NCI-H2196 (cell line): ENCODE results near the gene TMEM219.
"Not testable (repeated sequence)": the region's sequence is repeated elsewhere in the genome, so short reads cannot be mapped to it uniquely, and the experiment has no call there.

ENCODE experiments used
- DNase-seq: peaks from one replicate; lab custom pipeline; 2025; ENCODE audit not compliant: unreplicated experiment; lab: John Stamatoyannopoulos, UW

Gene TMEM219

DNA sequence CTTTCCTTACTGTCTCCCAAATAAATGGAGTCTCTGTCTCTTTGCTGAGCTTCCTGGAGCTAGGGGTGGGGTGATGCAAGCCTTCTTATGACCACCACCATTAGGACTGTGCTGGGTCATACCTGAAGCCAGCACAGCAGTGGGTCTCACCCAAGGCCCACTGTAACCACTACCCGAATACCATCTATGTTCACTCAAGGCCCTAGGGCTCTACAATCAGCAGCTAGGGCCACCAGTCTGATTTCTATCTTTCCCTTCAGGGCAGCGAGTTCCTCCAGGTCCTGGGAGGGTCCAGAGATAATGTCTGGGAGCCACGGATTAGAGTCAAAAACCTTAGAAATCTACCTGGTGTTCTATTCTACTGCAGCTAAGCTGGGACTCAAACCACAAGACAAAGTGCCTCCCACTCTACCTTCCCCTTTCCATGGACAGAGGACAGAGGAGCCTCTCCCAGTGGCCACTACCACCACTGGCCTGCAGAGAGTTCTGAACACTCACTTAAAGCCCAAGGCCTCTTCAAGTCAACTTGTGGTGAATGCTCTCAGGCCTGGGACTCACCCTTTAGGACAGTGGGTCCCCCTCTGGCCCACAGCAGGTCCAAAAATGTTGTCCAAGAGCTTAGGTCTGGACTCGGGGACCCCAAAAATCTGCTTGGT lies 10.9 kb upstream of the TMEM219 start:
- no peak for DNase-seq

- no peak for DNase-seq
Observed at GRCh38 chr16:29951625-29952365, 10.1 kb upstream of the TMEM219 start.

GRCh38 chr16:29958756-29959155 lies 3.1 kb upstream of the TMEM219 start:
- DNase-seq, result no peak

DNA sequence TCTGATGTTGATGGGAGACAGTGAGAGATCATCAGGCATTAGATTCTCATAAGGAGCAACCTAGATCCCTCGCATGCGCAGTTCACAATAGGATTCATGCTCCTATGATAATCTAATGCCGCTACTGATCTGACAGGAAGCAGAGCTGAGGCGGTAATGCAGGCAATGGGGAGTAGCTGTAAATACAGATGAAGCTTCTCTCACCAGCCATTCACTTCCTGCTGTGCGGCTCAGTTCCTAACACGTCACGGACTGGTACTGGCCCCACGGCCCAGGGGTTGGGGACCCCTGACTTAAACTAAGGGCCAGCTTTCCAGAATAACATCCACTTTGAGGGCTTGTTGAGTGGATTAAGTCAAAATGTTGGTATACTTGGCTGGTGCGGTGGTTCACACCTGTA lies 2.6 kb upstream of the TMEM219 start:
- no peak for DNase-seq

DNA sequence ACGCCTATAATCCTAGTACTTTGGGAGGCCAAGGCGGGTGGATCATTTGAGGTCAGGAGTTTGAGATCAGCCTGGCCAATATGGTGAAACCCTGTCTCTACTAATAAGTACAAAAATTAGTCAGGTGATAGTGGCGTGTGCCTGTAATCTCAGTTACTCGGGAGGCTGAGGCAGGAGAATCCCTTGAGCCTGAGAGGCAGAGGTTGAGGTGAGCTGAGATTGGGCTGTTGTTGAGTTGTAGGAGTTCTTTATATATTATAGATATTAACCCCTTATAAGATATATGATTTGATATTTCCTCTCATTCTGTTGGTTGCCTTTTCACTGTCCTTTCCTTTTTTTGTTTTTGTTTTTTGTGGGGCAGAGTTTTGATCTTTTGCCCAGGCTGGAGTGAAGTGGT lies 2.1 kb upstream of the TMEM219 start:
- not testable (repeated sequence) for DNase-seq

DNA sequence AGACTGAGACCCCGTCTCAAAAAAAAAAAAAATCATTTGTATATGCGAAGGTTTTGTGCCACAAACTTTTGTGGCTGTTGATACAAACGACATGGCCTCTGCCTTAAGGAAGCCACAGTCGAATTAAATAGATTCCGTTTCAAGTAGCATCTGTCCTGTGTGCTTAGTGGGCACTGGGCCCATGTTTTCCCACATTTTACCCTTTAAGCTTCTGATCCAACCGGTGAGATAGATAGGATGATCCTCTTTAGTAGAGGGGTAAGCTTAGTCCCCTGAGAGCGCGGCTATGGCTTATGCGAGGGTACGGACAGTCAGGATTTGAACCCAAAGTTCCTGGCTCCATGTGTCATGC lies 776 bp upstream of the TMEM219 start:
- DNase-seq, result no peak

DNA sequence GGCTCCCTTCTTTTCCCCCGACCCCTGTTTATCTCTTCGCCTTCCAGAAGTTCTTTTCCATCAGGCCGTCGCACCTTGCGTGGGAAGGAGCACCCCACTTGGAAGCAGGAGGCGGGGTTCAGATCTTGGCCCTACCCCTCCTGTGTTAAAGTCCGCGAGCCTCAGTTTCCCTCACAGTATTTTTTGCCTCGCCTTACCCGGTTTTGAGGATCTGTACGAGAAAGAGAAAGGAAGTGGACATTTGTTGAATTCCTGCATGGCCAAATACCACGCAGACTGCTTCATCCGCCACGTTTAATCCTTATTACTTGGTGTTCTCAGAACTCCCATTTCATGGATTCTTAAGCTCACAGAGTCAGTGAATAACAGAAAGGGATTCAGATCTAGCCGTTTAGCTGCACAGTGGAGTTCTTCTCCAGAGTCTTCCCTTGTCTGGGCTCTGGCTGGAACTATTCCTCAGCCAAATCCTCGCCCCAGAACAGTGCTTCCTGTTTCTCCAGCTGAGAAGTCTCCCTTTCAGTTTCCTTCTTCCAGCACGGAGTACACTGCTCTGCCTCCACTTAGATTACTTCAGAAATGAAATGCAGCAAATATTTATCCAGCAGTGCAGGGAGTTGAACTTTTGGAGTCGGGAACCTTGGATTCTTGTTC lies 590 bp downstream of the TMEM219 start:
- DNase-seq, result no peak

GRCh38 chr16:29963021-29963743 lies 1.3 kb downstream of the TMEM219 start:
- no peak for DNase-seq

- DNase-seq, result no peak
Observed at GRCh38 chr16:29968205-29968604, 6.3 kb downstream of the TMEM219 start.

GRCh38 chr16:29971304-29971703 lies 9.4 kb downstream of the TMEM219 start:
- DNase-seq, result no peak

- no peak for DNase-seq
Observed at GRCh38 chr16:29972500-29972899, 10.6 kb downstream of the TMEM219 start.

DNA sequence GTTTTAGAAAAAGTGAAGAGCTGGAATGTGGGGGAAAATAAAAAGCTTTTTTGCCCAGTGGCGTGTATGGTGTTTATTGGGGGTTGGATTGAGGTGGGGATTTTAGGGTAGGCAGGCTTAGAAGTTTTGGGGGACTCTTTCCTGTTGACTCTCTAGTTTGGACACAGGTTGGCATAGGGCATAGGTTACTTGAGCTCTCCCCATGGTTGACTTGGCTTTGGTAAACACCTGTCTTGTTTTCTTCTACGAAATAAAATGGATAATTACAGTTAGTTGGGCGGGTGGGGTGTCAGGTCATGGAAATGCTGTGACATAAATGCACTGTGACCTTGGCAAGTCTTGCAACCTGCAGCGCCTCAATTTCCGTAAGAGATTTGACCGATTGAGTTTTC lies 11.1 kb downstream of the TMEM219 start:
- DNase-seq, result no peak

DNA sequence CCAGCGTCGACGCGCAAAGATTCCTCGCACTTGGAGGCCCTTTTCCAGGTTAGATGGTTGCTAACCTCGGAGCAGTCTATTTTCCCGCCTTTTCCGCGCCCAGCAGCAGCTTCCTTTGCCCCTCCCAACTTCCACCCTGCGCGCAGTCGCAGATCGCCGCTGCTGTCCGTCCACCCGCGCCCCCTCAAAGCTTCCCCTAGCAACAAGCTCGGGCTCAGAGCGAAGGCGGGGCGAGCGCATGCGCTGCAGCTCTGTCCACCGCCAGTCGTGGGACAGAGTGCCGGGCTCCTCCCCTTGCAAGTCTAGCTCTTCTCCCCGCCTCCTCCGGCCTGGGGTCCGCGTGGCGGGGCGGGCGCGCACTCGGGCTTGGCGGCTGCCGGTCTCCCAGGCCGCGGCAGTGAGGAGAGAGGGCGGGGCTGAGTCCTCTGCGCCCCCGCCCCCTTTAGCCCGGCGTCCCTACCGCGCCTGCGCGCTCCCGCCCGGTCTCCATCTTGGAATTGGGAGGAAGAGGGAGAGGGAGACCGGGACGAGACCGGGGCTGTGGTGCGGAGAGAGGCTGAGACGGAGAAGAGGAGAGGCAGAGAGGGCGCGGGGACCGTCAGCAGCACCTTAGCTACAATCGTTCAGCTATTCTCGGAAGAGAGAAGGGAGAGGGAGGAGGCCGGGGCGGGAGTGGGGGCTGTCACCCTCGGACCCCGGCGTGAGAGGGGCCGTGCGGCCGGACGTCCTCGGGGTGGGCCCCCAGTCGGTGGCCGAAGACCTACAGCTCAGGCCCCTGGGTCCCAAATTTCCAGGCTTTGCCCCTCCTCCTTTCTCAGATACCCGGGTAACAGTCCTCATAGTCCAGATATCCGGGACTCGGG lies 11.7 kb downstream of the TMEM219 start, which contains the start of gene TAOK2:
Gene TAOK2 (plus strand): TSS at position 485 of the 863 bp plus-strand sequence. CDS start 3,905 bp downstream, outside the sequence.
- DNase-seq, result peak; percentile 99

- no peak for DNase-seq
Observed at GRCh38 chr16:29974291-29975133, 12.6 kb downstream of the TMEM219 start.

GRCh38 chr16:29975134-29975538 lies 13.3 kb downstream of the TMEM219 start:
- DNase-seq, result no peak

DNA sequence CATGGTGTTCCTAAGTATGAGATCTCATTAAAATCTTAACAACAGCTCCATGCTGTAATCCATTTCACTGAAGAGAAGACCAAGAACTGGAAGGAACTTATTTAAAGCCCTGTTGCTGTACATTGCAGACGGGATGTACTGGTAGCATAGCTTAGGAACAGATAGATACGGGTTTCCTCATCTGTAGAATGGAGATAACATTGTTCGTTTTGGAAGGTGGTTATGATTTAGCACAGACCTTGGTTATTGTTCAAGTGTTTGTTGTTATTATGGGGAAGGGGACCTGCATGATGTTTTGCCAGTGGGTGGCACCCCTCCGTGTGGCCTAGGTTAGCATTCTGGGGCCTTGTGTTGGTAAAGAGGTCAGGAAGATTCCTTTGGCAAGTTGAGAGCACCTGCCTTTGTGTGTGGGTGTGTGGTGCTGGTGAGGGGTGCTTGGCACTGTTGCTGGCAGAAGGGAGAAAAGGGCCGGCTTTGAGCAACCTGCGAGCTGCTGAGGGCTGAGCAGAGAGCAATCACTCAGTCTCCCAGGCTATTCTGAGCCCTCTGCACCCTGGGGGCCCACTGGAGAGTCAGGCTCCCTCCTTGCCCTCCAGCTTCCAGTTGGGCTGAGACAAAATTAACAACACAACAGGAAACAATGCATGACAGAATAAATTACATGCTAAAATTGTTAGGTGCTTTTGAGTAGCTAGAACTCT lies 14.1 kb downstream of the TMEM219 start:
- no peak for DNase-seq

- no peak for DNase-seq
Observed at GRCh38 chr16:29977063-29977825, 15.4 kb downstream of the TMEM219 start.

DNA sequence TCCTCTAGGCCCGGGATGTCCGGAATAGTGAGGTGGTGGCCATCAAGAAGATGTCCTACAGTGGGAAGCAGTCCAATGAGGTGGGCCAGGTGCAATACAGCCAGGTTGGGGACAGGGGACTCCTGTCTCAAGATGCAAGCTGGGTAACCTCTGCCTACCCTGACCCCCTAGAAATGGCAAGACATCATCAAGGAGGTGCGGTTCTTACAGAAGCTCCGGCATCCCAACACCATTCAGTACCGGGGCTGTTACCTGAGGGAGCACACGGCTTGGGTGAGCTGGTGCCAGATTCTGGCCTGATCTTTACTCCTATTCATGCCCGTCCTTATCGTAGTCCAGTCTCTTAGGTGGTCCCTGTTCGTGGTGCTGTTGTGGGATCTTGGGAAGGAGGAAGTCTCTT lies 16.2 kb downstream of the TMEM219 start:
- no peak for DNase-seq
